ENCODE measurements around the gene CNEP1R1. TPM values are rescaled to one million over a fixed set of nuclear protein-coding genes. Genes with fewer than 3 reads are reported as not detected.

CNEP1R1 gene
- total RNA-seq, 2 donors from 2014 or later, result 20.2 to 24.9 TPM

DNA sequence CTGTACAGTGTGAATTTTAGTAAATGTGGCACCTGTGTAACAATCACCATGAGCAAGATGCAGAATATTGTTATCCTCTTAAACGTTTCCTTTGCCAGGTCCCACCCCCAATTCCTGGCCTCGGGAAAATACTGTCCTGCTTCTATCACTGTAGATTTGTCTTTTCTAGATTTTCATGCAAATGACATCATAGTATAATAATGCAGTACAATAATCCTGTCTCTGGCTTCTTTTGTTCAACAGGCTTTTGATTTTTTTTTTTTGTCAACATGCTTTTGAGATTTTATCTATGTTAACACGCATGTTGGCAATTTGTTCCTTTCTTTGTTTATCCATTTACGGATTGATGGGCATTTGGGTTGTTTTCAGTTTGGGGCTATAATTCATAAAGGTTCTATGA is 20.4 kb downstream of the CNEP1R1 start:
- H3K9ac ChIP-seq (ENCODE audit: extremely low read depth, low read length, poor library complexity, severe bottlenecking), result no peak overlapping the region
- peaks cover 7% of the 10 kb centered on the region for H3K4me1 Mint-ChIP-seq
- no peaks in the 10 kb centered on the region for H3K36me3 Mint-ChIP-seq (ENCODE audit: low read depth)
- no peaks in the 10 kb centered on the region for H3K9me3 ChIP-seq (ENCODE audit: control insufficient read depth, low read length)
- 78 to 100% methylated on average over 2 to 4 of the region's 4 CpGs for WGBS, 2 experiments (ENCODE audit: insufficient coverage in 1 of 2, insufficient read length in 1 of 2)
- no peak overlapping the region for H3K27ac ChIP-seq (ENCODE audit: low read depth, low read length)
- TF ChIP-seq, protein P1, sequence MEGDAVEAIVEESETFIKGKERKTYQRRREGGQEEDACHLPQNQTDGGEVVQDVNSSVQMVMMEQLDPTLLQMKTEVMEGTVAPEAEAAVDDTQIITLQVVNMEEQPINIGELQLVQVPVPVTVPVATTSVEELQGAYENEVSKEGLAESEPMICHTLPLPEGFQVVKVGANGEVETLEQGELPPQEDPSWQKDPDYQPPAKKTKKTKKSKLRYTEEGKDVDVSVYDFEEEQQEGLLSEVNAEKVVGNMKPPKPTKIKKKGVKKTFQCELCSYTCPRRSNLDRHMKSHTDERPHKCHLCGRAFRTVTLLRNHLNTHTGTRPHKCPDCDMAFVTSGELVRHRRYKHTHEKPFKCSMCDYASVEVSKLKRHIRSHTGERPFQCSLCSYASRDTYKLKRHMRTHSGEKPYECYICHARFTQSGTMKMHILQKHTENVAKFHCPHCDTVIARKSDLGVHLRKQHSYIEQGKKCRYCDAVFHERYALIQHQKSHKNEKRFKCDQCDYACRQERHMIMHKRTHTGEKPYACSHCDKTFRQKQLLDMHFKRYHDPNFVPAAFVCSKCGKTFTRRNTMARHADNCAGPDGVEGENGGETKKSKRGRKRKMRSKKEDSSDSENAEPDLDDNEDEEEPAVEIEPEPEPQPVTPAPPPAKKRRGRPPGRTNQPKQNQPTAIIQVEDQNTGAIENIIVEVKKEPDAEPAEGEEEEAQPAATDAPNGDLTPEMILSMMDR (conservative IDR thresholded peaks at IDR 0.05), result no peak
- no peak overlapping the region for H3K4me3 ChIP-seq (ENCODE audit: low read length)
- H3K36me3 ChIP-seq (ENCODE audit: control insufficient read depth, insufficient read depth, low read length), result no peaks in the 10 kb centered on the region
- no peak for DNase-seq
- H3K27ac Mint-ChIP-seq, result no peak overlapping the region
- no peak overlapping the region for H3K4me3 Mint-ChIP-seq
- no peaks in the 10 kb centered on the region for H3K9me3 Mint-ChIP-seq
- H3K27me3 ChIP-seq (ENCODE audit: control insufficient read depth, insufficient read depth, low read length, poor library complexity, severe bottlenecking), result no peaks in the 10 kb centered on the region
- no peaks in the 10 kb centered on the region for H3K4me1 ChIP-seq (ENCODE audit: control insufficient read depth, insufficient read depth, low read length)
- H3K27me3 Mint-ChIP-seq (ENCODE audit: insufficient read depth), result peaks cover 4% of the 10 kb centered on the region

DNA sequence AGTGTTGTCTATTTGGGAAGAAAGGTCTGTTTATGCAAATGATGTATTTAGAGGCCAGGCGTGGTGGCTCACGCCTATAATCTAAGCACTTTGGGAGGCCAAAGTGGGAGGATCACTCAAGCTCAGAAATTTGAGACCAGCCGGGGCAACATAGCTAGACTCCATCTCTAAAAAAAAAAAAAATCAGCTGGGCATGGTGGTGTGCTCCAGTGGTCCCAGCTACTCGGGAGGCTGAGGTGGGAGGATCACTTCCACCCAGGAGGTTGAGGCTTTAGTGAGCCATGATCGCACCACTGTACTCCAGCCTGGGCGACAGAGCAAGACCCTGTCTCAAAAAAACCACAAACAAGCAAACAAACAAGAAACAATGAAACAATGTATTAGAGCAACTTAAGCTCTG is 21.8 kb downstream of the CNEP1R1 start:
- Histone ChIP-seq H3K27ac (ENCODE audit: low read depth, low read length) (no peak overlapping the region), H3K4me1 (ENCODE audit: control insufficient read depth, insufficient read depth, low read length) (no peaks in the 10 kb centered on the region), H3K9me3 (ENCODE audit: control insufficient read depth, low read length) (no peaks in the 10 kb centered on the region), H3K36me3 (ENCODE audit: control insufficient read depth, insufficient read depth, low read length) (no peaks in the 10 kb centered on the region), H3K27me3 (ENCODE audit: control insufficient read depth, insufficient read depth, low read length, poor library complexity, severe bottlenecking) (no peaks in the 10 kb centered on the region), H3K9ac (ENCODE audit: extremely low read depth, low read length, poor library complexity, severe bottlenecking) (no peak overlapping the region), H3K4me3 (ENCODE audit: low read length) (no peak overlapping the region)
- no peak for DNase-seq
- 80 to 93% methylated on average over 2 to 6 of the region's 6 CpGs for WGBS, 2 experiments (ENCODE audit: insufficient coverage in 1 of 2, insufficient read length in 1 of 2)
- Mint-ChIP-seq H3K9me3 (no peaks in the 10 kb centered on the region), H3K27me3 (ENCODE audit: insufficient read depth) (peaks cover 4% of the 10 kb centered on the region), H3K4me3 (no peak overlapping the region), H3K27ac (no peak overlapping the region), H3K36me3 (ENCODE audit: low read depth) (no peaks in the 10 kb centered on the region), H3K4me1 (peaks cover 7% of the 10 kb centered on the region)
- TF ChIP-seq, protein P1 (conservative IDR thresholded peaks at IDR 0.05), result no peak

DNA sequence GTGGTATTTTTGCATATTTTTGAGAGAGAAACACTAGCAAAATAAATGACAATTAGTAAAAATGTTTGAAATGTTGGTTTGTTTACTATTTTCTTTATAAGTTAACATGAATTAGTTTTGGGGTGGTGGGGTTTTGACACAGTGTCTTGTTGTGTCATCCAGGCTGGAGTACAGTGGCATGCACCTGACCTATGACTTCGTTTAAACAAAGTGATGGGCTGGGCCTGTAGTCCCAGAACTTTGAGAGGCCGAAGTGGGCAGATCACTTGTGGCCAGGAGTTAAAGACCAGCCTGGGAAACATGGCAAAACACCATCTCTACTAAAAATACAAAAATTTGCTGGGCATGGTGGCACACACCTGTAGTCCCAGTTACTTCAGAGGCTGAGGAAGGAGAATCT is 22.8 kb downstream of the CNEP1R1 start:
- H3K27ac Mint-ChIP-seq, result no peak overlapping the region
- 82 to 100% methylated on average over 1 to 2 of the region's 2 CpGs for WGBS, 2 experiments (ENCODE audit: insufficient coverage in 1 of 2, insufficient read length in 1 of 2)
- no peak overlapping the region for H3K4me3 ChIP-seq (ENCODE audit: low read length)
- H3K9me3 Mint-ChIP-seq, result no peaks in the 10 kb centered on the region
- H3K4me3 Mint-ChIP-seq, result no peak overlapping the region
- H3K4me1 Mint-ChIP-seq, result peaks cover 7% of the 10 kb centered on the region
- TF ChIP-seq, protein P1 (conservative IDR thresholded peaks at IDR 0.05), result no peak
- H3K27me3 Mint-ChIP-seq (ENCODE audit: insufficient read depth), result peaks cover 1% of the 10 kb centered on the region
- no peaks in the 10 kb centered on the region for H3K27me3 ChIP-seq (ENCODE audit: control insufficient read depth, insufficient read depth, low read length, poor library complexity, severe bottlenecking)
- H3K4me1 ChIP-seq (ENCODE audit: control insufficient read depth, insufficient read depth, low read length), result no peaks in the 10 kb centered on the region
- H3K27ac ChIP-seq (ENCODE audit: low read depth, low read length), result no peak overlapping the region
- no peak for DNase-seq
- no peaks in the 10 kb centered on the region for H3K36me3 ChIP-seq (ENCODE audit: control insufficient read depth, insufficient read depth, low read length)
- no peak overlapping the region for H3K9ac ChIP-seq (ENCODE audit: extremely low read depth, low read length, poor library complexity, severe bottlenecking)
- no peaks in the 10 kb centered on the region for H3K9me3 ChIP-seq (ENCODE audit: control insufficient read depth, low read length)
- H3K36me3 Mint-ChIP-seq (ENCODE audit: low read depth), result no peaks in the 10 kb centered on the region
